Right kidney (tissue), 1 donor: ENCODE measurements around the gene GPR55.

ENCODE experiments used
- DNase-seq: peaks from one replicate; pipeline ENCODE4 v3.0.0-alpha.2; 2016

The GPR55 gene

GRCh38 chr2:230916218-230916617, 8.8 kb downstream of the GPR55 start:
- no peak for DNase-seq

GRCh38 chr2:230915319-230915718, 9.7 kb downstream of the GPR55 start:
- no peak for DNase-seq

GRCh38 chr2:230914886-230915285, 10.2 kb downstream of the GPR55 start:
- DNase-seq = no peak

GRCh38 chr2:230913406-230914143, 11.5 kb downstream of the GPR55 start:
- DNase-seq = no peak

GRCh38 chr2:230912724-230913123, 12.3 kb downstream of the GPR55 start:
- DNase-seq = no peak

GRCh38 chr2:230912046-230912445, 13.0 kb downstream of the GPR55 start:
- DNase-seq = no peak

- DNase-seq = no peak
These were observed 14.4 kb downstream of the GPR55 start for GRCh38 chr2:230910546-230911177.

- DNase-seq = no peak
These were observed 15.0 kb downstream of the GPR55 start for GRCh38 chr2:230909841-230910545.

- DNase-seq = peak; percentile 65
These were observed 16.3 kb downstream of the GPR55 start for GRCh38 chr2:230908595-230909191.

GRCh38 chr2:230908092-230908594, 16.9 kb downstream of the GPR55 start:
- no peak for DNase-seq

- no peak for DNase-seq
These were observed 17.5 kb downstream of the GPR55 start for GRCh38 chr2:230907361-230908091.

GRCh38 chr2:230906471-230907230, 18.4 kb downstream of the GPR55 start:
- DNase-seq = no peak

- DNase-seq = no peak
These were observed 19.3 kb downstream of the GPR55 start for GRCh38 chr2:230905448-230906421.

- DNase-seq = no peak
These were observed 20.1 kb downstream of the GPR55 start for GRCh38 chr2:230904856-230905447.

GRCh38 chr2:230903231-230904150, 21.6 kb downstream of the GPR55 start:
- DNase-seq = no peak

- no peak for DNase-seq
These were observed 22.7 kb downstream of the GPR55 start for GRCh38 chr2:230902180-230902899.

GRCh38 chr2:230901006-230901405, 24.0 kb downstream of the GPR55 start:
- DNase-seq = no peak
